Measurements from ENCODE around the gene ARID1B.

ARID1B gene

DNA sequence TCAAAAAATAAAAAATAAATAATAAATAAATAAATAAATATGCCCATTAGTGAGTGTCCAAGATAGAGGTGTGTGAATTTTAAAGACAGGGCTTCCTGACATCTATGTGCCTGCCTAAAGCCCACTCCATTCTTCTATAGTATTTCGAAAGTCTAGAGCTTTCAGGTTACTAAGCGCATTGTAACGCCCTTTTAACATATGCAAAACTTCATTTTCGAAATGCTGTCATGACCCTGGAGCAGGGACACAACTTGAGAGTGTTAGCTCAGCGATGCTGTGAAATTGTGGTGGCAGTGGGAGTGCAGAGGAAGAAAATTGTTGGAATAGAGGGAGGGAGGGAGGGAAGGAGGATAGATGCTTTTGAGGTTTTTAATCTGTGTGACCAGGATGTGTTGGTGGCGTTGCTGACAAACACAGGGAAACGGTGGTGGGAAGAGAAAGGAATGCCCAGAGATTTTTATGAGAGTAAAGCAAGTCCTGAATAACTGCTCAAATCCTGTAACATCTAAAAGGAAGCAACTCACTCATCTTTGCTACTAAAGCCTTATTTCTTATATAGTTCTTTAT is 169.3 kb downstream of the ARID1B start:
- no peak for DNase-seq

DNA sequence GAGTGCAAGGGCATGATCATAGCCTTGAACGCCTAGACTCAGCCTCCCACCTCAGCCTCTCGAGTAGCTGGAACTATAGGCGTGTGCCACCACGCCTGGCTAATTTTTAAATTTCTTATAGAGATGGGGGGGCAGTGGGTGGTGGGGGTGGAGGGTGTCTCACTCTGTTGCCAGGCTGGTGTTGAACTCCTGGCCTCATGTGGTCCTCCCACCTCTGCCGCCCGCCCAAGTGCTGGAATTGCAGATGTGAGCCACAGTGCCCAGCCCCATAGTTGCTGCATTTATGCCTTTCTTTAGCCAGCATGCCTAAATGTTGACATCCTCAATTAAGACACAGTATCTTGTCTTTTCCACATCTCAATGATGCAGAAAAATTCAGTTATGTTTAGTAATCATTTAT is 171.1 kb downstream of the ARID1B start:
- DNase-seq = no peak

DNA sequence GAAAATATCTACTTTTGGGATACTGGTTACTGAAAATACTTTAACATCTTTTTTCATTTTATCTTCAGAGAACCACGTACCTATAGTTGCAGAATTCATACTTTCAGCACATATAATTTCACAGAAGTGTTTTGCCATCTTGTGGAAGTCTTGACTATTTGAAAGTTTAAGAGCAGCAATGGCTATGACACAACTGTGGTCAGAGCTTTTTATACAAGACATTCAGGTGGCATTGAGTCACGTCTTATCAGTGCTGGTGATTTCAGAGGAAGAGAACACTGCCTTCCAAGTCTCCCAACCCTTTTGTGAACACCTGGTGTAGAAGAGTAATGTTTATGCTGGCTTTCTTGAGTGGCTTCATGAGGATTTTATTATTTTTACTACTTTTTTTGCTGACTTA is 171.6 kb downstream of the ARID1B start:
- DNase-seq = no peak

DNA sequence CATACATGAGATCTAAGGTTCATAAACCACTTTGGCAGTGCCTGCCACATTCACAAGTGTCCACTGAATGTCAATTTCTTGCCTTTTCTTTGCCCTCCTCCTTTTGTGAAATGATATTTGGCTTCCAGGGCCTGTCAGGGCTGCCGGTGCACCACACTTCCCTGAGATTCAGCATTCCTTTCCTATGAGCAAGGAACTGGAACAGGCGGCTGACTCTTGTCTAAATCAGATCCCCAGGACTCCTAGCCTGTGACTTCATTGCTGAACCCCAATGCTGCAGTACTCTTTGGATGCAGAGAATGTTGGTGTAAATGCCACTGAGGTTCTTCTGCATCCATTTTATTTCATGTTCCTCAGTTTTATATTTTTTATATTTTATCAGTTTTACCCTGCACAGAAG is 172.2 kb downstream of the ARID1B start:
- DNase-seq = no peak

DNA sequence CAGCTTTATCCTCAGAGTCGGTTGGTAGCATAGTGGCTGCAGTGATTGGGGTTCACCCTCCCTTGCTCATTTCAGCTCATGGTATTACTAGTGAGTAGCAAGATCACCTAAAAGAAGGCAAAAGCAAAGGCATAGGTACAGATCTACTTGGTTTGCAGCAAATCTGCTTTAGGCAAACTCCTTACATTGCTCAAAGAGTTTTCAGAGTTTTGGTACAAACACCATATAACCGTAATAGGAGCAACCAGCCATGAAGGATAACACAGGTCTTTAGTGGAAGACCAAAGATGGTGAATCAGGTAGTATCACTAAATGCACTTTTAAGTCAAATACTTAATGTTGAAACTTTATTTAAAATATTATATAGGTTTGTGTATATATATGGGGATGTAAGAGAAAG is 172.9 kb downstream of the ARID1B start:
- no peak for DNase-seq

DNA sequence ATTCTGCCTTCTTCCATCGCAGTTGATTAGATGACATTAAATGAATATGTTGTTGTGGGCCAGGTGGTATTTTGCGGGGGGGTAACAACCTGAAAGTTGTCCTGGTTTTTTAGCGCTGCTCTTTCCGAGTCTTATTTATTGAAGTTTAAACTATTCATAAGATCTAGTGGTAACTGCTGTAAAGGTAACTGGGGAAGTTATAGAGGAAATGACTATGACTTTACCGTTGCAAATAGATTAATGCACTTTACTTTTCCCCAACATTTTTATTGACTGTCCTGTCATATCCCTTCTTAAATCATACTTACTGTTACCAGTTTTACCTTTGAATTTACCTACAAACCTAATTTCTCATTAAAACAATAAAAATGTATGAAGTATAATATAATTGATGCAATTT is 173.4 kb downstream of the ARID1B start:
- DNase-seq = no peak

DNA sequence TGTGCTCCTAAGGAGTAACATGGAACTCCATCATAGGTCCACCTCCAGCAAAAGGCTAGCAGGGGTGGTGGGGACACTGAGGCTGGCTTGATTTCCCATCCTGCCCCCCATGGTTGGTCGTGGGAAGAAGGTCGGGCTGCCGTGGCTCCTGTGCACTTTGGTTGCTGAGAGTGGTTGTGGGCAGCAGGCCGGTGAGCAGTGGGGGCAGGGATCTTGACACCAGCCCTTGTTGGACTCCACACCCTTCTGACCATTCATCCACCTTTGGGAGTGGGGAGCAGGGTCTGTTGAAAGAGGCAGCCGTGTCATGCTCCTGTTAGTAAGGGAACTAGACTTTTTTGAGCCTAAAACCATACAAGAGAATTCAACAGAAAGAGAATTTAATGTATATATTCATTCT is 175.2 kb downstream of the ARID1B start:
- no peak for DNase-seq

DNA sequence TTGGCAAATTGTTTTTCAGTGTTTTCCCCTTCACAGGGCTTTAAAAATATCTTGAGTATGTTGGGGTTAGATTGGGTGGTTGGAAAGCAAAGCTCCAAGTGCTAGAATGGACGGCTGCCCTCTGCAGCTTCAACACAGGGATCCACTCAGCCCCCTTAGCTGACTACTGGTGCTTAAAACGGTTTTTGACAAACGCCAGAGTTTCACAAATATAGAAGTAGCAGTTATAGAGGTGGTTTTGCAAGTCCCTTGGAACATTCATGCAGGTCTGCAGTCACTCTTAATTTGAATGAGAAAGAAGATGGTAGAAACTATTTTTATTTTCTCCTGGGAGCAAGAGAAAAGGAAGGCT is 175.9 kb downstream of the ARID1B start:
- DNase-seq = no peak

DNA sequence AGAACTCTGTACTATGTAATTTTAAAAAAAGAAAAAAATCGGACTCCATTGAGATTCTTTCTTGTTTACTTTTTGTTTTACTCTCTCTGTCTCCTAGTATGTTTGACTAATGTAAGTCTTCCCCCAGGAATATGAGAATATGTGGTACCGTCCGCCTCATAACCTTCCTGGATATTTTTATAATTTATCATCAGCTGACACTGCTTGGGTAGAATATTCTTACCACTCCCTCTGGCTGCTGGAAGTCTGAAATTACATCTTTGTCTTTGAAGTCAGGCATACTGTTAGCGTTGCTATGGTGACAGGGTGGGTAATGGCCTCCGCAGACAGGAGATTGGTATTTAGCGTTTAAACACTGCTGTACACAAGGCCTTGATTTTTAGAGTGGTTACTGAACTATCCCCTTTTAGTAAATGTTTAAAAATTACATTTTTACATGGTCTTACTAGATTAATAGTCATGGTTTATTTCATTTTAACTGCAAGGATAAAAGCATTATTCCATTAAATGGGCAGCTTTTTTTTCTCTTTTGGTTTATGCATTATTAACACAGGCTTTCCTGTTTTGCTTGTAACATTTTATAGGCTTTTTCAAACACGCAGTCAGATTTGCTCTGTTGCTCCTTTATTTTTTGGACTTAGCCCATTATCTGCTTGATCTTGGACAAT is 176.4 kb downstream of the ARID1B start:
- peak; percentile 62 for DNase-seq

DNA sequence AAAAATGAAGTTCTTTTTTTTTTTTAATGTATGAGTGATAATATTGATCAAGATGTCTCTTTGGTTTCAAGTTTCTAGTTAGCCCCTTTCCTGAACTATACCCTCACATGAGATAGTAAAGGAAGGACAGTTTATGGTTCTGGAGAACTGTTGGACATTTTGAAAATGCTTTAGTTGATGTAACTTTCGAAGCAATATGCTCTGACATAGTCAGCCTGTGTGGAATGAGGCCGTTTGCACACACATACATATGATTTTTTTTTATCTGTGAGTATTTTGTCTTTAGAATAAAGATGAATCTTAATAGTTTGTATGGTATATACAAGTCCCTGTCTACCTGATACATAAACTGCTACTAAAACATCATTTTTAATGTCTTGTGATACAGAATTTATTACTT is 177.0 kb downstream of the ARID1B start:
- no peak for DNase-seq

DNA sequence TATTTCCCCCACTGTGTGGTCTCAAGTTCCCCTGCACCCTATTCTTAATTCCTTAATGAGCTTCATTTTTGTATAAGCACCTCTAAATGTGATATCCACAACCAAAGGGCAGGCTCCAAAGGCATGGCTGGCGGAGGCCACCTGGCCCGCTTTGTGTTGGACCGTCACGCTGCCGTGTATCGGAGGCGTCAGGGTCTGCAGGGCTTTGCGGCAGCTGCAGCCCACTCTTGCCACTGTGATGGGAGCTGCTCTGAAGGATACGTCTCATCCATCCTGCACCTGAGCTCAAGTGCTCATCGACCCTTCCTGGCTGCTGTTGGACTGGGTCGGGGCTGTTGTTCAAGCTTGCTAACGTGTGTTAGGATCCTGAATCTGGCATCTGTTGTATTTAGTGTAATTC is 177.6 kb downstream of the ARID1B start:
- peak; percentile 35 for DNase-seq

DNA sequence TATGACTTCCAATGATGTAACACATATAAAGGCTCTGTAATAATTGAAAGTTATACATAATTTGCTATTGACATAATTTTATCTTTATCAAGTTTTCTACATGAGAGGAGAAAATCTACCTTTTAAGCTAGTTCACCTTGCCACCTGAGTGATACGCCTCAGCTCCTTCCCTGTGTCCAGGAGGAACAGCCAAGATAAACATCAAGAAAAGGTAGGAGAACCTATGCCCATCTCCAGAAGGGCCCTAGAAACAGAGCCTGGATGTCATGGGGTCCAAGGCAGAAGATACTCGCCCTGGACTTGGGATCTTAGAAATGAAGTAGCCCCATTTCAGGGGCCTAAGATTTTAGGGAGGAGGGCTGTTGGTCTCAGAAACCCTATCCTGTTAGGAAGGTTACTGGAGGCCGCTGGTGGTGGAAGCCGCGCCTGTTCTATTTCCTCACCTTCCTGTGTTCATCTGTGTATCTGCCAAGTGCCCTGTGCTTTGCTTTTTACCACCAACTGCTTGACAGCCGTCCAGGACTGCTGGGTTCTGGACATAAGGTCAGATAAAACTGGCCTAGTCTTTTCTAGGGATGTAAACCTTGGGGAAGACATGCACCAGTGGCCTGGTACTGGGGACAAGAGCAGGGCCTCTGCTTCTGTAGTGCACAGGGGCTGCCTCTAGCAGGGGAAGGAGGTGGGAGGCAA is 178.5 kb downstream of the ARID1B start:
- DNase-seq = no peak

DNA sequence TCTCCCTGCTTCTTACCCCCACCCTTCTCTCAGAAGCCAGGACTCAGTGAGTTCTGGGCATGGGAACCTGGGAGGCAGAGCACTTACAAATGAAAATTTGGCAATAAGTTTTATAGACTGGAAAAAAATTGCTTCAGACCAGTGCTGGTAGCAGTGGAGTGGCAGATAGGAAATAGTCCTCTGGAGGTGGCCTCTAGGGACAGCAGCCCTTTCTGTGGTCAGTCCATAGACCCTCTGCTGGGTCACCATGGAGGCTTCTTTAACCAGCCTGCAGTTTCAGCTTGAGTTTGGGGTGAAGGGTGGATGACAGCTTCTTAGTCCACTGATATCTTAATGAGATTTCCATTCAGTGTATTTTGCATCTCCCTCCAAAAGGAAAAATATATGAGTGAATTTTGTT is 179.1 kb downstream of the ARID1B start:
- DNase-seq = no peak

DNA sequence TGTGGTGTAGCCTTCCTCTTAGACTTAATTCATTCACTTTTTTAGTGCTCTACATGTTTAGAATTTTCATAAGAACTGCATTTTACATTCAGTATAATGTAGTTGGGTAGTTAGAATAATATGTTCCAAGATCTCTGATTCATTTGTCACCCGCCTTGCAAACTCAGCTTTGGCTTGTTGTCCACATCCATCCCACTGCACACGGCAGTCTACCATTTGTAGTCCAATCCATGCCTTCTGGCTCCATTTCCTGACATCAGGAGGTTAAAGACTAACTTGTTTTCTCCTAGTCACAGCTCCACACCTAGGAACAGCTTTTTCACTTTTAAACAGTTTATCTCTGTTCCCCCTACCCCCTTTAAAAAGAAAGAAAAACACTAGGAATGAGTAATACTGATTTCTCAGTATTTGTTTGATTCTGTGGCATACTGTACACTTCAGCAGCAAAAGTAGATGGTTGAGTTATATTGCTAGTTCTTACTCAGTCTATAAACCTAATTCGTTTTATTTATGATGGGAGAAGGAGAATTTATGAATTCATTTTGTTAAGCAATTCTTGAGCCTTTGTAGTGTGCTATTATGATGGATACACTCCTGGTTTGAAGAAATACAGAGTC is 180.9 kb downstream of the ARID1B start:
- DNase-seq = no peak

DNA sequence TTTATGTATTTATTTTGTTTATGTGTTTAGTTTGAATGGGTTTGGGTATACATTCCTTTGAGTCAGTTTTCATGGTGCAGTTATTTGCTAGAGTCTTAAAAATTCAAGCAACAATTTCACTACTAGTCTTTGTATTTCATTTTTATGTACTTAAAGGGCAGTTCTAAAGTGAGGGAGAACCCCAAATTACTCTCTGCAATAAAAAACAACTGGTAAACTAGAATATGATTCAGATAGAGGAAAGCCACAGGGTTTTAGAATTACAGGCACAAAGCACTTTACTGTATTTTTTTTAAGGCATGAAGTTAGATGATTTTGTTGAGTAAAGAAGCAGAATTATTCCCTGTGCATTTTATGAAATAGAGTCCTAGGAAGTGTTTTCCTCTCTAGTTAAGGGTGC is 183.3 kb downstream of the ARID1B start:
- DNase-seq = no peak

DNA sequence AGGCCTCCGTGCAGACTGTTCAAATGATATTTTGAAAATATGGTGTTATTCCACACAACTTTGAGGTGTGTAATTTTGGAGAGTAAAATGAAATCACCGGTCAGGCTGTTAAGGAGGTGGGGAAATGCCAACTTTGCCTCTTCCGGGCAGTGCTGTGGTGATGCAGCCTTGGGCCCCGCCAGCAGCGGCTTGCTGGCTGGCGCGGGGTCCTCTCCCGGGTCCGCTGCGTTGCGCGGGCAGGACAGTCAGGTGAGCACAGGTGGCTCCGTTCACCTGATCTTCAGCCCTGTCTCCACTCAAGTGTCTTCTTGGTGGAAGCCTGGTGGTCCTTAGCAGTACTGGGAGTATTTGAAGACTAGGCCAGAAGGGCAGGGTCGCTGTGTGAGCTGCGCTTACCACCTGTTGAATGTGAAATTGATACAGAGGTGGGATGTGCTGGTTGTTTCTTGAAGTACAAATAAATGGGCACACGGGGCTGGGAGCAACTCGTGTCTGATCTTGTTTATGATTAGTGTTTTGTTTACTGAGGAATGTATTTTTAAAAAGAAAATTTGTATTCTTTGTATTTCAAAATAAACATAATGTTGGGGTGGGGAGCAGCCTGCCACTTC is 184.2 kb downstream of the ARID1B start:
- no peak for DNase-seq

DNA sequence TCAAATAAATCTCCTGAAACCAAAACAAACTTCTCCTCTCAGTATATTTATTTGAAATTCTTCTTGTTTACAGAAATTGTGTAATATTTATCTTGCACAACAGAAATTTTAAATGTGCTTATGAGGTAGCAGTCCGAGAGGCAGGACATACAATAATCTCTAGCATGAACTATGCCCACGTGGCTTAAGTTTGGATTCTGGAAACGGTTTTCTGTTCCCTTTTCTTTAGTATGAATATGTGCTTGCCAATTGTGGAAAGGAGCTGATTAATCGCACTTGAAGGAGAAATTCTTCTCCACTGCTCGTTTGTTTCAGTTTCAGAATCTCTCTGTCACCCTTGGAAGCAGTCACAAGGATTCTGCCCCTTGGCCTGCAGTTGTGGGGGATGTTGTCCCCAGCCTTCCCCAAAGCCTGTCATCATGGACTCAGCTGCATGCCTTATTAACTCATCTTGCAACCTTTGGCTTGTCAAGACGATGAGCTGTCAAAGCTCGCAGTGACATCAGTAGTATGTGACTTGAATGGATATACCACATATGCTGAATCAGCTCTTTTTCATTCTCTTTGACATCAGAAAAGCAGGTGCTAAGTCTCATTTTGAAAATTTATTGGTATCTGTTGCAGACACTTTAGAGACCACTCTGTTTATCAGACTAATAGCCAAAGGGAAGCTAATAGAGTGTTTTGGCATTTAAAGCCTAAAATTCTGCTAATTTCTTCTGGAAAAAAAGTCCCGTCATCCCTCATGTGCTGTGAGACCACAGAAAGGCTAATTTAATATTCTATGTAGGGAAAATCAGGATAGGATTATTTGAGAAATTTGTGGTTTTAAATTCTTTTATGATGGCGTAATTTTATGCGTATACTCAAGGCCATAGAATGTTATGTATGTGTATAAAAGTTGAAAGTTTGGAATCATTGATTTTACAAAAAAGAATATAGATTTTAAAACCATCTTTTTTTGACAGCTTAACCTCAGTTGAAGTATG is 186.8 kb downstream of the ARID1B start:
- DNase-seq = no peak

DNA sequence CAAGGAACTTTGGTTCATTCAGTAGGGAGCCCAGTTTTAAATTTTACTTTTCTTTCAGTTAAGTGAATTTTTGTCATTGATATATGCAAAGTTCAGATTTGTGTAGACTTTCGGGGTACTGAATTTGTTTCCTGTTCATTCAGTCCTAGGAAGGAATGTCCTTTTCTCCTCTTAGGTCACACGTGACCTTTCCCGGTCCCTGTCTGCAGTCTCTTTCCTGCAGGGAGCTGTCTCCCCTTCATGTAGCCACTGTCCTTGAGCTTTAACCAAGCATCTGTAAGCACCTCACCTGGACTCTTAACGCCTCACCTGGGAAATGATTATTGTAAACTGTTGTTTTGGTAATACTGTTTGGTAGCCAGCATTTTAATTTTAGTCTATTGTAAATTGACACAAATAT is 190.7 kb downstream of the ARID1B start:
- no peak for DNase-seq

DNA sequence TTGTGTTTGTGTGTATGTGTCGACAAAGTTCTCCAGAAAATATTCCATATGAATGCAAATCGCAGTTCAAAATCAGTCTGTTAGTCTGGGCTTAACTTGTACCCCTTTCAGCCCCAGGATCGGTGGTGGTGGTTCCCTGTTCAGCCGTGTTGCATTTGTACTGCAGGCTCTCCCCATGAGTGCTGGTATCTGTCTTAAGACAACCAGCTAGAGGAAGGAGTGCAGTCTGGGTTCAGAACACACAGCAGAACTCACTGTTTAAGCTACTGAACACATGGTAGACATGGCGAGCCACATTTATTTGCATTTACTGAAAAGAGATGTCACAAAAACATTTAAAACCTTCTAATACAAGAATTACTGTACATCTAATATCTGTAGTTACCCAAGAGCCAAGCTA is 192.1 kb downstream of the ARID1B start:
- DNase-seq = no peak

DNA sequence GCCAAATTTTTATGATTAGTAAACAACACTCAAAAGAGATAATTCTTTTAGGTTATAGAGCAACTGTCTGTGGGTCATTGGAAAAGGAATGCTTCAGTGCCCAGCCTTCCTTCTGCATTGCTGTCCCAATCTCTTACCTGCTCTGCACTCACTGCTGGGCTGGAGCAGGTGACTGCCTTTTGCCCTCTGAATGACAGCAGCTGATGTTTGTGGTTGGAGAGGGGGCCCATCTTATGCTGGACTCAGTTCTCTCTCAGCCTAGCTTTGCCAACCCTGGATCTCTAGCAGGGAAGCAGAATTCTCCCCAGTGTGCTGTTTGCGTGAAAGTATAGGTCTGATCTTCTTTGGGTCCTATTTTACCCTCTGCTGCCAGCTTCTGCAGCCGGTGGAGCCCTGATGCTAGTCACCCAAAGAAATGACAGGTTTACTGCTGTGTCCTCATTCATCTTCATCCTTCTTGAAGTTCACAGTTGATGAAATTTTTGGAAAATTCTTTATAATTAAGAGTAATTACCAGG is 193.5 kb downstream of the ARID1B start:
- no peak for DNase-seq

DNA sequence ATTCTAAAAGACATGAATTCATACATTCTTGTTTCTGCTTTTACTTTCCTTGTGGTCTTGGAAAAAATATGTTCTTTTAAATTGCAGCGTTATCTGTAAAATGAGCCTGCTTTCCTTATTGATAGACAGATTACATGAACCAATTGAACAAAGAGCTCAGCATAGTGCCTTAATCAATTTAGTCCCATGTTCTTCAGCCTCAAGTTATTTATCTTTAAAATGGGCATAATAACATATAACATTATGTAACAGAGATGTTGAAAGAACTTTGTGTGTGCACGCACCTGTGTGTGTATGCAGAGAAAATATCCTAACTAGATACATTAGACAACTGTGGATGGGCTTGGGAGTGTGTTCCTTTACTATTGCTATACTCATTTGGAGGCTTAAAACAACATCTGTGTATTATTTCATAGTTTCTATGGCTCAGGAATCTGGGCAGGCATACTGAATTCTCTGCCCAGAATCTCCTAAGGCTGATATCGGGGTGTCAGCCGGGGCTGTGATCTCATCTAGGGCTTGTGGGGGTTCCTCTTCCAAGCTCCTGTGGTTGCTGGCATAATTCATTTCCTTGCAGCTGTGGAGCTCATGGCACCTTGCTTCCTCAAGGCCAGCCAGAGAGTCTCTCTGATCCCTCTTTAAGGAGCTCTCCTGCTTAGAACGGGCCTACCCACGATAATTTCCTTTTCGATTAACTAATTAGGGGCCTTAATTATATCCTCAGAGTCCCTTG is 194.1 kb downstream of the ARID1B start:
- DNase-seq = no peak

DNA sequence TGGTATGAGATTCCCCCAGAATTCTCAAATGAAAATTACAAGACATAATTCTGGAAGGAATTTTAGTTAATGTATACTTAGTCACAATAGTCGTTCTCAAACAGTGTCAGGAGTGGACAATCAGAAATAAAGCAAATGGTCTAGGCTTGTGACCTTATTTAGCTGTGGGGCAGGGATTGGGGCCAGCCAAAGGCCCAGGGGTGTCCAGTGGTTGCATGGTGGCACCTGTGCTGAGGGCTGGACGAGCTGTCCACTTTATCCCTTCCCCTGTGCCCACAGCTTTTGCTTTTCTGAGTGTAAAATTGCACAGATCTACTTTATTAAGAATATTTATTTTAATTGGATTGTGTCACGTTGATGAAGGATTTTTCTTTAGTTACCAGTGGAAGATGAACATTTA is 195.0 kb downstream of the ARID1B start:
- no peak for DNase-seq
